HG02678 (cell line): ENCODE measurements around the gene RPAP2.
A peak's percentile ranks its signal among the peaks of the same experiment; 100 is the strongest.
"Not testable (repeated sequence)": the region's sequence is repeated elsewhere in the genome, so short reads cannot be mapped to it uniquely, and the experiment has no call there.

Experiments used
- ATAC-seq: cut with Tn5 transposase; IDR thresholded peaks from one replicate; pipeline ENCODE4 v1.9.1; 2021; ENCODE audit warnings: mild to moderate bottlenecking, moderate library complexity; ENCODE audit not compliant: unreplicated experiment

Gene RPAP2

DNA sequence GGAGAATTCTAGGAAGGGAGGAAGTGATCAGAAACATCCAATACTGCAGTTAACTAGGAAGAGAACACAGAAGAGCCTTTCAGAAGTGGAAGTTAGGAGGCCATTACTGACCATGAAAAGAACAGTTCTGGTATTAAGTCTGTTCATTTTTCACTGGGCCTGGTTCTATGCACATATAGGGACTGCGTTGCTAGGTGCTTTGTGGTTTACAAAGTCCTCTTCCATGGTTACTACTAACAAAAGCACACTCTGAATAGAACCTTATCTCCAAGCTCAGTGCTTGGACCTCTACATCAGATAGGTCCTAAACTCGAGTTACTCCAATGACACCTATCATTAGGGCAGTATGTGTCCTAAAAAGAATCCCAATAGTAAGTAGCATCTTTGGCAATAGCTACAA, 75.4 kb downstream of the RPAP2 start:
- no peak for ATAC-seq

DNA sequence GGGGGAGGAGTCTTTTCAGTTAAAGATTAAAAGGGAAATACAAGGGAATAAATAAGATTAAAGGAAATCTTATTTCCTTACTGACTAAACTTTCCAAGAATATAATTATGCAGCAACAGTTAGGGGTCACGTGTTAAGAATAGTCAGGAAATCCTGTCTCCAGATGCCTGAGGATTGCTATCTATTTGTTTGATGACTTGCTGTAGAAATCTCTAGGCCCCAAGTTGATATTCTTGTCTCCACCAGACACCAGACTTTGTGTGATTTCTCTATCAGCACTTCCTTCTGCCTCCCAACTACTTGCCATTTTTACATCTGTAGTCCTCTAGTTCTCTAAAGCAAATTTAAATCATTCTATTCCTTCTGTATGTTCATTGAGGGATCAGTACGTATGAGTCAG, 77.5 kb downstream of the RPAP2 start:
- ATAC-seq, result no peak

DNA sequence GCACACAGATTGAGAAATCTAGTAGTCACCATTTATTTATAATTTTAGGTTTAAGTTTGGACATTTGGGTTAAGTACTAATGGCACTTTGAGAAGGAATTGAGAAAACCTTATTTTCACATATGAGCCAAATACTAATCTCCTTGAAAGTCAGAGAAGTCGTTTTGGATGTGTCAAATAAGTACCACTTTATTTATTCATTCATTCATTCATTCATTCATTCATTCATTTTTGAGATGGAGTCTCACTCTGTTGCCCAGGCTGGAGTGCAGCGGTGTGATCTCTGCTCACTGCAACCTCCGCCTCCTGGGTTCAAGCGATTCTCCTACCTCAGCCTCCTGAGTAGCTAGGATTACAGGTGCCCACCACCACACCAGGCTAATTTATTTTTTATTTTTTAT, 79.1 kb downstream of the RPAP2 start:
- not testable (repeated sequence) for ATAC-seq

- no peak for ATAC-seq
Measured at GRCh38 chr1:92380867-92381266, 82.0 kb downstream of the RPAP2 start.

GRCh38 chr1:92393966-92394365, 95.1 kb downstream of the RPAP2 start:
- not testable (repeated sequence) for ATAC-seq

DNA sequence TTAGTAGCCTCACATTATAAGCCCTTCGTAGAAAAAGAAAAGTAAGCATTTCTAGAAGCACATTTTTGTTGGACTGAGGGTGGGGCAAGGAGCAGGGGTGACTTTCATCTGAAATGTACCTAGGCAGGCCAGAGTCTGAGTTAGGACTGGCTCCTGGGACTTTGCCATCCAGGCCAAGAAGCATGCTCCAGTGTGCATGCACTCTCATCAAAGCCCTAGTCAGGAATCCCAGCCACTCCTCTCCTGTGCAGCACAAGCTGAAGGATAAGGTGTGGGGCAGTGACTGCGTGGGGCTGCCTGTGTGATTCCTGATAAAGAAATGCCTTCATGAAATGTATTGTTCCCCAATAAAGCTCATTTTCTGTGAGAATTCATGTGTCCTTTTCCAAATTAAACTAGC, 99.7 kb downstream of the RPAP2 start:
- no peak for ATAC-seq

DNA sequence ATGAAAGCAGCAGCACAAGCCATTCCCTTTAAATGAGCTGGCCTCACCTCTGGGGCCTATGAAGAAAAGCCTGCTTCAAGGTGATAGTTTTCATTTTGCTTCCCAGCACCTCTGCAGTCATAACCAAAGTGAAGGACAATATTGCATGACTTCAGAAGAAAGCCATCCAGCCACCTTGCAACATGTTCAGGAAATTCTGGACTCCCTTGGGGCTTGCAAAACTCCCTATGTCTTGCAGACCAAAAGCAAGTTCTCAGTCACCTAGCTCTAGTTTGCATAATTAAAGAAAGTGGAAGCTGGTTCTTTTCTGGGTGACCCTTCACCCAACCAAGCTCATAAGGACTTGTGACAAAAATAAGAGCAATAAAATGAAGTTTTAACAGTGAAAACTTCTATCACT, 100.2 kb downstream of the RPAP2 start:
- peak; percentile 81 for ATAC-seq

DNA sequence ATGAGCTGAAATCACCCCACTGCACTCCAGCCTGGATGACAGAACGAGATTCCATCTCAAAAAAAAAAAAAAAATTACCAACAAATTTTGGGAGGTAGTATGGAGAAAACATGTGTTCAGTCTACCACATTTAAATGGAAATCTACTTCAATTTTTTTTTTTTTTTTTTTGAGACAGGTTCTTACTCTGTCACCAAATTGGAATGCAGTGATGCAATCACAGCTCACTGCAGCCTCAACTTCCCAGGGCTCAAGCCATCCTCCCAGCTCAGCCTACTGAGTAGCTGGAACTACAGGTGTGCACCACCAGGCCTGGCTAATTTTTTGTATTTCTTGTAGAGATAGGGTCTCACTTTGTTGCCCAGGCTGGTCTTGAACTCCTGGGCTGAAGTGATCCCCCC, 105.8 kb downstream of the RPAP2 start:
- ATAC-seq, result no peak

DNA sequence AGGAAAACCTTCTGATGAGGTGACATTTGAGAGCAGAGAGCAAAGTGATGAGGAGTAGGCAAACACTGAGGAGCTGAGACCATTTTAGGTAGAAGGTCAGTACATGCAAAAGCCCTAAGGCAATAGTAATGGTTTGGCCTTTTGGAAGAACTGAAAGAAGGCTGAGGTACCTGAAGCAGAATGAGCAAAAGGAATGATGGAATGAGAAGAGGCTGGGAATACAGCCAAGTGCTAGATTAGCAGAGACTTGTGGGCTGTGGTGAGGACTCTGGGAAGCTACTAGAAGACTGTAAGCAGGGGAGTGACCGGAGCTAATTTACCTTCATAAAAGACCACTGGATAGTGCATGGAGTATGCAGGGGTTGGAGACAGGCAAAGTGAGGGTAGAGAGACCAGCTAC, 110.0 kb downstream of the RPAP2 start:
- ATAC-seq, result no peak

DNA sequence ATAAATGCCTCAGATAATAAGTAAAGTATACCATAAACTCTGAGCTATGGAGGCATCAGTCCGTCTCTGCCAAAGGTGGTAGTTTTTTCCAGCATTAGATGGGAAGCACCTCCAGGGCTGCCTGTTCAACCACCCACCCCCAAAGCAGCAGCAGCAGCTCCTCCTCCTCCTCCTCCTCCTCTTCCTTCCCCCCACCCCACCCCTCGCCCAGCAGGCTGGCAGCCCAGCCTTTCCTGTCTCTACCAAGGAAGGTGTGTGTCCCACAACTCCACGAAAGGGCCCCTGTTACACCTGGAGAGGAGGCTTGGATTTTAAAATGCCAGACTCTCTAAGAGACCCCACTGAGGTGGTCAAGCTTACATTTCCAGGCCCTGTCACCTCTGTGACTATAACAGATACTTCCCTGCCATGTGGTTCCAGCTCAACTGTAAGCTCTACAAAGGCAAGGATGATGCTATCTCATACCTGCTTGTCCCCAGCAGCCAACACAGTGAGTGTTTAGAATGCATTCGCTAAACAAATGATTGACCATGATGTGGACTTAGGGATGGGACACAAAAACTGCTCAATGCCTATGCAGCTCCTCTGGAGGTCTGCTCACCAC, 111.2 kb downstream of the RPAP2 start:
- ATAC-seq, result no peak

DNA sequence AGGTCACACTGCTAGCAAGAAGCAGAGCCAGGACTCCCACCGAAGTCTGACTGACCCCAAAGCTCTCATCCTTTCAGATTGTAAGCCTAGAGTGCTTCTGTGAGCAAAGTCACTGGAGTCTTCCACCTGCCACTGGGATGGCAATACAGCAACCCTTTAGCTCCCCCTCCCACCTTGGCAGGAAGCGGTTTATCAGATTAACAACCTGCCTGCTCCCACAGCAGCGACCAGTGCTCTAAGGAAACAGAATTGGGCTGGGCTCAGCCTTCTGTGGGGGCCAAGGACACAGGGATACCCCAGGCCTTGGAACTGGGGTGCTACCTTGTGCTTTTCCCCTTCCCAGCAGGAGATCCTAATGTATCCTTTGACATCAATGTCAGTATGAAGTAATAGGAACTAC, 111.8 kb downstream of the RPAP2 start:
- no peak for ATAC-seq

- ATAC-seq, result no peak
Measured at GRCh38 chr1:92411511-92411910, 112.7 kb downstream of the RPAP2 start.

GRCh38 chr1:92419642-92420041, 120.8 kb downstream of the RPAP2 start:
- ATAC-seq, result no peak

GRCh38 chr1:92424381-92424780, 125.5 kb downstream of the RPAP2 start:
- no peak for ATAC-seq

- no peak for ATAC-seq
Measured at GRCh38 chr1:92425617-92426016, 126.8 kb downstream of the RPAP2 start.

- no peak for ATAC-seq
Measured at GRCh38 chr1:92430030-92430429, 131.2 kb downstream of the RPAP2 start.

GRCh38 chr1:92434572-92434971, 135.7 kb downstream of the RPAP2 start:
- ATAC-seq, result not testable (repeated sequence)

DNA sequence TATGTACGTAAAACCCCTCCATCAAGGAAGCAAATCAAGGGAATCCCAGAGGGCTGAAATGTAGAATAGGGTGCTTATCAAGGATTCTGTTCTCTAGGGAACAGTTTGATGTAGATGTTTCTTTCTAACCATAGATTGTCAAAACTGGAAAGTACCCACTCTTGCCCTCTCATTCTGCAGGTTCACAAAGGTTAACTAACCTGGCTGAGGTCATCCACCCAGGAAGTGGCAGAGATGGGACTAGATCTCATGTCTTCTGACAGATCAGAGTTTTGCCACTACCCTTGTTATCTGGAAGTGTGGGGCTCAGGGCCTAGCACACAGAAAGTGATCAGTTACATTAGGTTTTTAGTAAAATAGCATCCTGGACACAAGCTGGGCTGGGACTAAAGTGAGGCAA, 140.4 kb downstream of the RPAP2 start:
- no peak for ATAC-seq

DNA sequence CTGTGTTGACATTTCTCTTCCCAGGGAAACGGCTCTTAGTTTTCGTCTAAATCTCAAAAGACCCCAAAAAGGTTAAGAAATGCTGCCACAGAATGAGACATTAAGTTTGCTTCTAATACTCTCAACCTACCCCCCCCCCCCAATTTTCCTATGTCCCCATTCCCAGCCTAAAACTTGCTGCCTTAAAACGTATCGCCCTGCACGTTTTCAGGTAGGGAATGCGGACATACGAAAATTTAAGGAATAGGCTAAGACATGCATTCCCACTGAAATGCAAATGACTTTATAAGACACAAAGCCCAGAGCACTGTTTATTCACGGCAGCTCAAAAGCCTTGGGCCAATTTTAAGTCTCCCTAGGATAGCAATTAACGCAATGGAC, 142.4 kb downstream of the RPAP2 start:
- ATAC-seq, result no peak

- ATAC-seq, result no peak
Measured at GRCh38 chr1:92441697-92442342, 143.0 kb downstream of the RPAP2 start.

DNA sequence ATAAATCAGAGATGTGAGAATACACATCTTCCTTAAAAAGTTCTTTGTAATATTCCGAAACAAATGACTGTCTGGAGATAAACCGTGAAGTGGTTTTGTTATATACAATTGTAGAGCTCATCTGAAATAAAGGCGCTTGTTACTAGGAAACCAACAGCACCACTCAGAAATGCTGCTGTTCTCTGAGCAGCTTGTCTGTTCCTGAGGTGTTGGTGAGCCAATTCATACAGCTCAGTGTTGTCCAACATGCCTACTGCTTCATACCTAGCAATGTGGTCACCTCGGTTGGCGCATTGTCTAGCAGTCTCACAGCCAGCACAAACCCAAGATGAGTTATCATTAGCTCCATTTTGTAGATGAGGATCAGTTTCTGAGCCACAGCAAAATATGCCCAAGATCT, 143.5 kb downstream of the RPAP2 start:
- ATAC-seq, result no peak

- ATAC-seq, result no peak
Measured at GRCh38 chr1:92443893-92444292, 145.0 kb downstream of the RPAP2 start.

DNA sequence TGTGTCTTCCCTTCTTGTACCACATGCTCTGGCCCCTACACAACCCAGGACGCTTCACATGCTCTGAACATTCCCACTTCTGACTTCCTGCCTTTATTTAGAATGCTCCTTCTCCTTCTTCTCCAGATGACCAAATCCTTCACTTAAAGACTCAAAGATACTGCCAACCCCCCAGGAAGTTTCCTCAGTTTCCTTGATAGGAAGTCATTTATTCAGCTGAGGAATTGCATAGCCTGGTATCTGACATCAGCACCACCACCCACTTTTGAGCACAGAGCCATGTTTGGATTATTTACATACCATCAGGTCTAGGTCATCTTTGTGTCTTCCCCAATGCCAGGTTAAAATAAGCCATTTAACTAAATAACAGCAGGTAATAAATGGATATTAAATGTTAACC, 145.5 kb downstream of the RPAP2 start:
- ATAC-seq, result no peak
